HG03025 (cell line): ENCODE data around the gene PPP4R1.

Experiments
- ATAC-seq: cut with Tn5 transposase; IDR thresholded peaks from one replicate; pipeline ENCODE4 v1.9.1; 2021; ENCODE audit warnings: mild to moderate bottlenecking, moderate library complexity; ENCODE audit not compliant: unreplicated experiment, low FRiP score

The PPP4R1 gene

GRCh38 chr18:9557250-9557943, 57.0 kb downstream of the PPP4R1 start:
- ATAC-seq, result no peak

GRCh38 chr18:9552616-9553015, 61.7 kb downstream of the PPP4R1 start:
- no peak for ATAC-seq

- ATAC-seq, result no peak
Measured at GRCh38 chr18:9552191-9552590, 62.2 kb downstream of the PPP4R1 start.

- no peak for ATAC-seq
Measured at GRCh38 chr18:9550429-9550828, 63.9 kb downstream of the PPP4R1 start.

GRCh38 chr18:9549405-9549804, 65.0 kb downstream of the PPP4R1 start:
- no peak for ATAC-seq

GRCh38 chr18:9547782-9548181, 66.6 kb downstream of the PPP4R1 start:
- ATAC-seq, result no peak

- no peak for ATAC-seq
Measured at GRCh38 chr18:9546468-9546867, 67.9 kb downstream of the PPP4R1 start.

- no peak for ATAC-seq
Measured at GRCh38 chr18:9545029-9545428, 69.3 kb downstream of the PPP4R1 start.

- no peak for ATAC-seq
Measured at GRCh38 chr18:9542924-9543323, 71.4 kb downstream of the PPP4R1 start.

GRCh38 chr18:9539938-9540337, 74.4 kb downstream of the PPP4R1 start:
- ATAC-seq, result no peak

- ATAC-seq, result no peak
Measured at GRCh38 chr18:9539283-9539682, 75.1 kb downstream of the PPP4R1 start.

GRCh38 chr18:9537677-9538076, 76.7 kb downstream of the PPP4R1 start:
- ATAC-seq, result no peak

GRCh38 chr18:9536354-9537152, 77.8 kb downstream of the PPP4R1 start:
- no peak for ATAC-seq

- no peak for ATAC-seq
Measured at GRCh38 chr18:9535430-9535991, 78.8 kb downstream of the PPP4R1 start.

GRCh38 chr18:9534844-9535243, 79.5 kb downstream of the PPP4R1 start:
- no peak for ATAC-seq

GRCh38 chr18:9531791-9532410, 82.5 kb downstream of the PPP4R1 start:
- ATAC-seq, result no peak

GRCh38 chr18:9530226-9531009, 83.9 kb downstream of the PPP4R1 start:
- ATAC-seq, result no peak

- ATAC-seq, result no peak
Measured at GRCh38 chr18:9526458-9526857, 87.9 kb downstream of the PPP4R1 start.

GRCh38 chr18:9522952-9523351, 91.4 kb downstream of the PPP4R1 start:
- ATAC-seq, result no peak

GRCh38 chr18:9521770-9522169, 92.6 kb downstream of the PPP4R1 start:
- no peak for ATAC-seq
